Trophoblast cell (in vitro differentiated cells and primary cell): ENCODE data around the gene CARD19.
A peak's percentile ranks its signal among the peaks of the same experiment; 100 is the strongest.

Experiments used
- DNase-seq, 2 donors: peaks; one replicate each; pipeline ENCODE4 v3.0.0-alpha.2; 2016
- H2AFZ ChIP-seq: 2 replicates; pipeline ENCODE4 v1.6.1; 2013; ENCODE audit warnings: low read length, moderate library complexity, mild to moderate bottlenecking; ENCODE audit not compliant: insufficient read depth, poor library complexity
- H2AK5ac ChIP-seq: 2 replicates; pipeline ENCODE4 v1.6.1; 2013; ENCODE audit warnings: mild to moderate bottlenecking, low read length
- H2BK120ac ChIP-seq: 2 replicates; pipeline ENCODE4 v1.6.1; 2013; ENCODE audit warnings: low read length, mild to moderate bottlenecking, moderate library complexity; ENCODE audit not compliant: insufficient read depth, poor library complexity
- H2BK12ac ChIP-seq: 2 replicates; pipeline ENCODE4 v1.6.1; 2013; ENCODE audit warnings: mild to moderate bottlenecking, low read length, moderate library complexity
- H2BK5ac ChIP-seq: 2 replicates; pipeline ENCODE4 v1.6.1; 2013; ENCODE audit warnings: low read length, low read depth, moderate library complexity, mild to moderate bottlenecking; ENCODE audit not compliant: poor library complexity
- H3K14ac ChIP-seq: 2 replicates; pipeline ENCODE4 v1.6.1; 2013; ENCODE audit warnings: mild to moderate bottlenecking, low read length
- H3K18ac ChIP-seq: 2 replicates; pipeline ENCODE4 v1.6.1; 2013; ENCODE audit warnings: mild to moderate bottlenecking, low read length
- H3K23ac ChIP-seq: 2 replicates; pipeline ENCODE4 v1.6.1; 2013; ENCODE audit warnings: low read length
- H3K27ac ChIP-seq: 2 replicates; pipeline ENCODE4 v1.5.1; 2013; ENCODE audit warnings: low read depth, mild to moderate bottlenecking, inconsistent platforms, low read length, moderate library complexity
- H3K27me3 ChIP-seq: 2 replicates; pipeline ENCODE4 v1.6.1; 2013; ENCODE audit warnings: inconsistent platforms, mild to moderate bottlenecking, low read length, moderate library complexity; ENCODE audit not compliant: insufficient read depth
- H3K36me3 ChIP-seq, 2 experiments: 1 replicate in 1 of 2; 2 replicates in 1 of 2; pipeline ENCODE4 v1.6.1; 2013; ENCODE audit warnings: low read length in 2 of 2, mild to moderate bottlenecking in 2 of 2, moderate library complexity in 1 of 2; ENCODE audit not compliant: insufficient read depth in 2 of 2, control insufficient read depth in 1 of 2
- H3K4ac ChIP-seq: 2 replicates; pipeline ENCODE4 v1.6.1; 2013; ENCODE audit warnings: low read depth, mild to moderate bottlenecking, low read length, moderate library complexity
- H3K4me1 ChIP-seq, 2 experiments: 1 replicate in 1 of 2; 2 replicates in 1 of 2; pipeline ENCODE4 v1.6.1; 2013; ENCODE audit warnings: low read length in 2 of 2, mild to moderate bottlenecking in 2 of 2, moderate library complexity in 1 of 2; ENCODE audit not compliant: insufficient read depth in 2 of 2, control insufficient read depth in 1 of 2
- H3K4me2 ChIP-seq: 2 replicates; pipeline ENCODE4 v1.6.1; 2013; ENCODE audit warnings: inconsistent platforms, mild to moderate bottlenecking, low read length, moderate library complexity
- H3K4me3 ChIP-seq: 2 replicates; pipeline ENCODE4 v1.5.1; 2013; ENCODE audit warnings: mild to moderate bottlenecking, low read depth, low read length, inconsistent platforms
- H3K79me1 ChIP-seq: one replicate; pipeline ENCODE4 v1.6.1; 2013; ENCODE audit warnings: low read length
- H3K79me2 ChIP-seq: 2 replicates; pipeline ENCODE4 v1.6.1; 2013; ENCODE audit warnings: low read length, mild to moderate bottlenecking; ENCODE audit not compliant: control insufficient read depth, insufficient read depth, poor library complexity
- H3K9ac ChIP-seq: 2 replicates; pipeline ENCODE4 v1.6.1; 2013; ENCODE audit warnings: mild to moderate bottlenecking, low read length
- H3K9me3 ChIP-seq: 2 replicates; pipeline ENCODE4 v1.6.1; 2013; ENCODE audit warnings: low read depth, mild to moderate bottlenecking, control low read depth, inconsistent platforms, low read length; ENCODE audit not compliant: insufficient read depth
- H4K12ac ChIP-seq: 2 replicates; pipeline ENCODE4 v1.6.1; 2013; ENCODE audit warnings: low read depth, mild to moderate bottlenecking, low read length, moderate library complexity
- H4K8ac ChIP-seq: 2 replicates; pipeline ENCODE4 v1.6.1; 2013; ENCODE audit warnings: low read depth, mild to moderate bottlenecking, low read length, moderate library complexity
- H4K91ac ChIP-seq: one replicate; pipeline ENCODE4 v1.6.1; 2013; ENCODE audit warnings: low read depth, mild to moderate bottlenecking, low read length, moderate library complexity
- WGBS: extraction: QIAGEN DNeasy Blood & Tissue Kit; methylation state at CpG from one replicate; pipeline ENCODE4 v1.1.7; 2013; ENCODE audit warnings: missing lambda C conversion rate; ENCODE audit not compliant: insufficient read length, insufficient coverage; ENCODE audit errors: extremely low coverage; 5-methylcytosine and 5-hydroxymethylcytosine counted together

CARD19 gene

DNA sequence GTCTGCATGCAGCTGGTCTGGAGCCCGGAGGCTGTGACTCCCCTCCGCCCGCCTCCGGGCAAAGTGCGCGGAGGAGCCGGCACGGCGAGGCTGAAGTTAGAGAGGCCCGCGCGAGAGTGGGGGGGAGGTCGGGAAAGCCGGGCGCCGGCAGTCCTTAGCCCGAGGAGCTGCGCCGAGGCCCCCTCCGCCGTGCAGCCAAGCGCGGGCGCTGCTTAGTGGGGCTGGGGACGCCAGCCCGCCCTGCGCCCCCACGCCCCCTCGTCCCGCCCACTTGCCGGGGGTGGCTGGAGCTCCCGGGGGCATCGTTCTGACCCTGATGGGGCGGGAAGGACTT lies 37.6 kb downstream of the CARD19 start:
- peak; percentile 87 to 94 for DNase-seq
- Histone ChIP-seq H2AFZ (peak overlapping the region; percentile 61), H3K4me1 (peaks cover 19 to 20% of the 10 kb centered on the region in 2 experiments), H2AK5ac (no peak overlapping the region), H3K79me2 (peaks cover 10% of the 10 kb centered on the region), H3K4me3 (peak overlapping the region; percentile 86), H3K9me3 (peaks cover 5% of the 10 kb centered on the region), H4K8ac (peak overlapping the region; percentile 73), H3K4me2 (peak overlapping the region; percentile 94), H3K79me1 (peaks cover 17% of the 10 kb centered on the region), H3K27ac (peak overlapping the region; percentile 52), H3K9ac (peak overlapping the region; percentile 72), H3K4ac (peak overlapping the region; percentile 56), H3K14ac (peak overlapping the region; percentile 87), H4K12ac (peak overlapping the region; percentile 66), H2BK120ac (peak overlapping the region; percentile 57), H3K27me3 (no peaks in the 10 kb centered on the region), H2BK5ac (peak overlapping the region; percentile 44), H2BK12ac (no peak overlapping the region), H3K36me3 (no peaks in the 10 kb centered on the region), H3K18ac (peak overlapping the region; percentile 79), H3K23ac (no peak overlapping the region), H4K91ac (peak overlapping the region; percentile 84)
- no CpG with 5 or more reads among the region's 34 CpGs for WGBS

DNA sequence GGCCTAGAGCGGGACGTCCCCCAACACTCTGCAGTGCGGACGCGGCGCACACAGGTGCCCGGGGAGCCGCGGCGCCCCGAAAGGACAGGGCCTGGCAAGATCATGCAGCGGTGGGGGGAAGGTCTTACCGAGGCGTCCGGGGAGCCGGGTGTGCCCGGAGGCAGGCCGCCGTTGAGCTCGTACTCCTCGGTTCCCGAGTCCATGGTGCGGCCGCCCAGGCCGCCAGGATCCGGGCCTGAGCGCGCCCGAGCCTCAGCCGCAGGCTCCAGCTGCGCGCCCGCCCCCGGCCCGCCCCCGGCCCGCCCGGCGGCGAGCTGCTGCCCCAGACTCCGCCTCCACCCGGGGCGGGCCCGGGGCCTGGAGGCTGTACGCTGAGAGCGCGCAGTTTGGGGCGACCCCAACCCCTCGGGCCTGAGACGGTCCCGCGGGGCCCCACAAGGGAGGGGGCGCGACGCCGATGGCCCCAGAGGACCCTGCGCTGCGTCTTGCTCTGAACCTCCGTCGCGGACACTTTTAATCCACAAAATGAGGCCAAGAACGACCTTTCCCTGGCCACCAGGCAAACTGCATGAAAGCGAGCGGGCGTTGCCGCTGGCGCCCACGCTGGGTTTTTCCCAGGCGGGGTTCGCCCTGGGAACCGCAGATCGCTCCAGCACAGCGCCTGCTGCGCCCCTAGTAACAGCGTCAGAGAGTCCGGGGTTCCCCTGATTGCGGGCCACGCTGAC lies 38.2 kb downstream of the CARD19 start, which contains the start of gene NINJ1:
Gene NINJ1, minus strand, starts transcription at position 237 of the 725 bp plus-strand sequence. Its CDS starts 34 bp downstream, at position 203.
- Histone ChIP-seq H3K4ac (peak within 1 kb of the TSS; percentile 56), H4K8ac (peak within 1 kb of the TSS; percentile 78), H3K36me3 (no peaks in the 10 kb centered on the region), H2BK120ac (peak within 1 kb of the TSS; percentile 65), H2AFZ (peak within 1 kb of the TSS; percentile 61), H3K4me3 (peak within 1 kb of the TSS; percentile 86), H4K91ac (peak within 1 kb of the TSS; percentile 84), H3K18ac (peak within 1 kb of the TSS; percentile 91), H4K12ac (peak within 1 kb of the TSS; percentile 66), H3K4me1 (peaks cover 19 to 20% of the 10 kb centered on the region in 2 experiments), H3K27me3 (no peaks in the 10 kb centered on the region), H3K79me2 (peaks cover 10% of the 10 kb centered on the region), H3K79me1 (peaks cover 17% of the 10 kb centered on the region), H3K23ac (no peak within 1 kb of the TSS), H2BK5ac (peak within 1 kb of the TSS; percentile 44), H3K14ac (peak within 1 kb of the TSS; percentile 90), H2BK12ac (peak within 1 kb of the TSS; percentile 9), H3K9me3 (peaks cover 5% of the 10 kb centered on the region), H2AK5ac (no peak within 1 kb of the TSS), H3K9ac (peak within 1 kb of the TSS; percentile 86), H3K4me2 (peak within 1 kb of the TSS; percentile 94), H3K27ac (peak within 1 kb of the TSS; percentile 52)
- no CpG with 5 or more reads among the region's 78 CpGs for WGBS
- peak; percentile 74 to 87 for DNase-seq

DNA sequence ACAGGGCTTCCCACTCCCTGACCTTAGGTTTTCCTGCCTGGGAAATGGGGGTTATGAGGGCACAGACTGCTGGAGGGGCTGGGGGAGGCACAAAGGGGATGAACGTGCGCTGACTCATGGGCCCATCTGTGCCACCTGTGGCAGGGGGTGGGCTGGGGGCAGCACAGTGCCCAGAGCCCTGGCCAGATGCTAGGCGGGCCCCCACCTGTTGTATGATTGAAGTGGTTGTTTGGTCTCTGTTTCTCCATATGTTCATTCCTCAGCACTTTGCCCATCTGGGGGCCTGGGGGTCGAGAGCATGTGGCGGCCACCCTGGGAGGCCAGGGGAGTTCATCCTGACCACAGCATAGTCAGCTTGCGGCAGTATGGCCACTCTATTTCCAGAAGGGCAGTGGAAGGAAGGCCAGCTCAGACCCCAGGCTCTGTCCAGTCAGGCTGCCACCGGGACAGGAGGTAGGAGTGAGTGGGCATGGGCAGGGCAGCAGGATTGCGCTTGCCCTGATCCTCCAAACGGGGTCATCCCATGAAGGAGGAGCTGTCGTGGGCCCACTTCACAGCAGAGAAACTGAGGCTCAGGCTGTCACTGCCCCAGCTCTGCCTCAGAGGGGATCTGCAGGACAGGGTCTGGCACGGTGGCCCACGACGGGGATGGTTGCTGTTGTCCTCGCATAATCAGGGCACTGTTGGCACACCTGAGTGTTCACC lies 38.9 kb downstream of the CARD19 start:
- Histone ChIP-seq H2BK120ac (peak overlapping the region; percentile 65), H2AK5ac (no peak overlapping the region), H3K27me3 (no peaks in the 10 kb centered on the region), H3K27ac (no peak overlapping the region), H3K23ac (no peak overlapping the region), H2AFZ (peak overlapping the region; percentile 59), H3K9ac (peak overlapping the region; percentile 86), H2BK5ac (no peak overlapping the region), H3K79me2 (peaks cover 10% of the 10 kb centered on the region), H4K8ac (peak overlapping the region; percentile 78), H3K18ac (peak overlapping the region; percentile 91), H3K4me2 (peak overlapping the region; percentile 94), H3K9me3 (peaks cover 5% of the 10 kb centered on the region), H3K4me3 (peak overlapping the region; percentile 69), H3K79me1 (peaks cover 17% of the 10 kb centered on the region), H3K4me1 (peaks cover 19 to 20% of the 10 kb centered on the region in 2 experiments), H4K91ac (peak overlapping the region; percentile 74), H3K4ac (no peak overlapping the region), H4K12ac (peak overlapping the region; percentile 33), H3K14ac (peak overlapping the region; percentile 90), H3K36me3 (no peaks in the 10 kb centered on the region), H2BK12ac (peak overlapping the region; percentile 9)
- WGBS = no CpG with 5 or more reads among the region's 14 CpGs
- DNase-seq = no peak

DNA sequence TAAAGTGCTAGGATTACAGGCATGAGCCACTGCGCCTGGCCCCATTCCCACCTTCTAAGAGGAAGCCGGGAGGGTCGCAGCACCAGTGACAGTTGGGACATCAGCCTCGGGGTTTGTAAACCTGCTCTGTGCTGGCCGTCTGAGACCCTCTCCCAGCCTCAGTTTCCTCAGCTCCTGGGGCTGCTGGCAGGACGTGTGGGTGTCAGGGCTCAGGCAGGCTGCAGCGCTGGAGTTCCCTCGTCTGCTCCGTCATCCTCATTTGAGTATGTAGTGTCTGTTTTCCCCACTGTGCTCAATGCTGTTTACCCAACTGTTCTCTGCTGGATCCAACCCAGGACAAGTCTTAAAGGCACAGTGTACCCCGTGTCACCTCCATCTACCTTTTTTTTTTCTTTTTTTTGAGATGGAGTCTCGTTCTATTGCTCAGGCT lies 40.0 kb downstream of the CARD19 start:
- H4K12ac ChIP-seq = no peak overlapping the region
- no peak overlapping the region for H4K8ac ChIP-seq
- no peak for DNase-seq
- no peak overlapping the region for H3K4me2 ChIP-seq
- no peaks in the 10 kb centered on the region for H3K27me3 ChIP-seq
- H3K4me1 ChIP-seq = peaks cover 15 to 20% of the 10 kb centered on the region in 2 experiments
- H2AFZ ChIP-seq = no peak overlapping the region
- no peak overlapping the region for H2BK12ac ChIP-seq
- H3K9ac ChIP-seq = no peak overlapping the region
- H3K18ac ChIP-seq = no peak overlapping the region
- no peak overlapping the region for H3K27ac ChIP-seq
- no peaks in the 10 kb centered on the region for H3K36me3 ChIP-seq
- no peak overlapping the region for H4K91ac ChIP-seq
- no peak overlapping the region for H2BK120ac ChIP-seq
- H3K4me3 ChIP-seq = no peak overlapping the region
- H3K9me3 ChIP-seq = peaks cover 5% of the 10 kb centered on the region
- peaks cover 17% of the 10 kb centered on the region for H3K79me1 ChIP-seq
- H3K23ac ChIP-seq = no peak overlapping the region
- peaks cover 10% of the 10 kb centered on the region for H3K79me2 ChIP-seq
- H3K14ac ChIP-seq = no peak overlapping the region
- no peak overlapping the region for H2AK5ac ChIP-seq
- H3K4ac ChIP-seq = no peak overlapping the region
- no CpG with 5 or more reads among the region's 11 CpGs for WGBS
- no peak overlapping the region for H2BK5ac ChIP-seq
